Activated CD4-positive, alpha-beta T cell treated with anti-CD3 and anti-CD28 coated beads for 24 hours (primary cell): Measurements from ENCODE around the gene UTS2B.
"Not testable (repeated sequence)": the region's sequence is repeated elsewhere in the genome, so short reads cannot be mapped to it uniquely, and the experiment has no call there.

Source experiments
- DNase-seq, 2 donors: peaks; one replicate each; pipeline ENCODE4 v3.0.0-alpha.2; 2020; ENCODE audit warnings: low read depth in 2 of 2

Gene UTS2B

DNA sequence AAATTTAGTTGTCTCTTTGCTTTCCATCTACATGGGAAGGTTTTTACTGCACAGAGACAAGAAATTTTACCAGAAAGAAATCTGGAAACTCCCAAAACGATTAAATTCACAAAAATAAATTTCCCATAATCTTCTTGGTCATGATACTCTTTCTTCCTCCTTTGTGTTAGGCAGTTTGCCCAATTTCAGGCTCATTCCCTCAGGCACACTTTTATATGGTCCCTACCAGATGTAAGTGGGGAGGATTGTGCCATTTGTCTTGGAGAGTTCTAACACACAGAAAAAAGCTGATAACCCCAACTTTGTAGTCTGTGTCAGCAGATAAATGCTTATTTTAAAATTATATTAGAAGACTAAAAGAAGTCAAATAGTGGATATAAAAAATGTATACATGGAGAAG lies 50.2 kb downstream of the UTS2B start:
- DNase-seq, result no peak

DNA sequence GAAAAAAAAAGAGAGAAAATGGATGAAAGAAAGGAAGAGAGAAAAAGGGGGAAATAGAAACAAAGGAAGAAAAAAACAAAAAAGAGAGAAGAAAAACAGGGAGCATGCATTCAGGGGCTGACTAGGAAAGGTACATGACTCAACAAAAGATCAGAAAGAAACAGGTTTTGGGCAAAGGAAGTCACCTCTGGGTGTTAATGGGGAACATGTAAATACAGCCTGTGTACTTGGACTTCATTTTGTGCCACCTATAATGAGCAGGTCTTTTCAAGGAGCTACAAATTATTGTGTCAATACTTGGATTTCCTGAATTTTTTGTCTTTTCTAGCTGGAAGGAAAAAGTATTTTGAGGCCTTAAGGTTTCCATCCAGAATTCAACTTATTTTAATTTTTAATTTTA lies 54.6 kb downstream of the UTS2B start:
- DNase-seq, result no peak

DNA sequence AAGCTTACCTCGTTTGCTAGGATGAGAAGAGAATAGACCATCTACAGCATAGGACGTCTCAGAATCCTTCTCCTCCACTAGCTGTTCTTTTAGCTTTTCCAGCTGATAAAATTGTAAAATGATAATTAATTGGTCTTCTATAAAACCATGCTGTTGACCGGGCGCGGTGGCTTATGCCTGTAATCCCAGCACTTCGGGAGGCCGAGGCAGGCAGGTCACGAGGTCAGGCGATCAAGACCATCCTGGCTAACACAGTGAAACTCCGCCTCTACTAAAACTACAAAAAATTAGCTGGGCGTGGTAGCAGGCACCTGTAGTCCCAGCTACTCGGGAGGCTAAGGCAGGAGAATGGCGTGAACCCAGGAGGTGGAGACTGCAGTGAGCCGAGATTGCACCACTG lies 55.1 kb downstream of the UTS2B start:
- DNase-seq, result not testable (repeated sequence)

- DNase-seq, result no peak
Observed at GRCh38 chr3:191269289-191270085, 60.8 kb downstream of the UTS2B start.

GRCh38 chr3:191268737-191269136 lies 61.6 kb downstream of the UTS2B start:
- no peak for DNase-seq

DNA sequence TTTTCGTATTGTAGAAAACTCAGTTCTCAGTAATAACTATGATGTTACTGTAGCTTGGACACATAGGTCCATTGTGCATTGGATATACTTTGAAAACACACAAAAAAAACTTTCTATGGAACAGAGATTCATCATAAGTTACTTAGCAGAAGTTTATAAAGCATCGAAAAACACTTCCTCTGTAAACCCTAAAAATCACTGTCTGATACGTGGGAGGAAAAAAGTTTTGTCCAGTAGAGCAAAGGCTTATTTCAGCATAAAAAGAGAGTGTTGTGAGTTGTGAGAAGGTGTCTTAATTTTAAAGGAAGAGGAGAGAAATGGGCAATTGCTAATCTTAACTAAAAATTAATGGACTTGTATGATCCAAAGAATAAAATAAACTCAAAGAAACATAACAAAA lies 66.5 kb downstream of the UTS2B start:
- DNase-seq, result no peak

- no peak for DNase-seq
Observed at GRCh38 chr3:191263365-191263764, 67.0 kb downstream of the UTS2B start.

- DNase-seq, result no peak
Observed at GRCh38 chr3:191262650-191263049, 67.7 kb downstream of the UTS2B start.

DNA sequence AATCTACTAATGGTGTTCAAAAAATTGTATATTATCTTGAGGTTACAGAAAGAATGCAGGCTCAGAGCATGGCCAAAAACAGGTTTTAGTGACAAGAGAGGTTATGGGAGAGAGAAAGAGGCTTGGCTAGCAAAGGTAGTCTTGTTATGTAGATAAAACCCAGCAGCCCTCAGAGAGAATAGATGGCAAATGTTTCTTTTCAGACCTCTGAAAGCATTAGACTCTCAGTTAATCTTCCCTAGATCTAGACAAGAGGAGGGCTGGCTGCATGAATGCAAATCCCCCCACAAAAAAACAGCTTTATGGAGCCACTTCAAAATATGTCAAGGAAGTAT lies 69.1 kb downstream of the UTS2B start:
- no peak for DNase-seq

DNA sequence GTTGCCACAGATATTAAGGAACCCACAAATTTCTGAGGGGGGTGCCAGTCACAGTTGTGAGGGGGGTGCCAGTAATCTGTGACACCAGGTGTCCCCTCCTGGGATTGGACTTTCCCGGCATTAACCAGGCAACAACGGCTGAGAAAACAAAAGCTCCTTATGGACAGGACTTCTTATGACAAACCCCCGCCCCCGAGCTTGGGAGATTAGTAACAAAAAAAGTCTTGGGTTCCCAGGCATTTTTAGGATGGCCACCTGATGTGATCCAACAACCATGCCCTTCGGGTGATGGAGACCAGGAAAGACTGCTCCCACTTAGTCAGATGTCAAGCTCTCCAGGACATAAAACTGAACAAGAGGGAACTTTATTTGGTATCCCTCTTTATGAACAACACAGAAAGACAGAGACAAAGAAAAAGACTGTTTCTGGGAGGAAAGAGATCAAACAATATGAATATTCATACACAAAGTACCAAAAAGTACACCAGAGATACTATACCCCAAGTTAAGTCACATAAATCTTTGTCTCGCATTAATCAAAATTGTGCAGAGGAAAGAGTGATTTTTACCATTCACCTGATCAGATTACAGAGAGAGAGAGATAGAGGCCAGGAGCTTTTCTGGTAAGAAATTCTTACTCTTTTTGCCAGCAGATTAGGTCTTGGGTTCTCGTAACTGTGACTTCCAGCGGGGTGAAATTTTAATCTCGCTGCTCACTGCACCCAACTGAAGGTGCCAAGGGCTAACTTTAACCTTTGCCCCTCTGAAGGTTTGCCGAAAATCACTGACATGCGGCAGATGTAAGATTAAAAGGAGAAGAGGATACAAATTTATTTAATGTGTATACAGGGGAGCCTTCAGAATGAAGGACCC lies 69.7 kb downstream of the UTS2B start:
- no peak for DNase-seq

DNA sequence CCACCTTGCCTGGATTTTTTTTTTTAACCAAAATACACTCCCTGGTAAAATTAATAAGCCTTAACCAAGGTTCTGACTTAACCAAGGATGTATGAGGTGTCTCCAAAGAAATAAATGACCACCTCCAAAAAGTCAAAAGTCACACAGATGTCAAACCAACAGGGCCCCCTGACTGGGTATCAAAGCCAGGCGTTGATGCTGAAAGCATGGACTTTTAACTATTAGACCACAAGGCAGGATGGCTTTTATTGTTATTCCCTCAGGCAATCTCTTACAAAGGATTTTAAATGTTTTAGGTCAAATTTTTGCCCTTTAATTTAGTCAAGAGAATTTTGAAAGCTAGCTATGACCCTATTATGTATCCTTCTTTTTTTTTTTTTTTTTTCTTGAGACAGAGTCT lies 70.8 kb downstream of the UTS2B start:
- no peak for DNase-seq

- no peak for DNase-seq
Observed at GRCh38 chr3:191257286-191257685, 73.0 kb downstream of the UTS2B start.

GRCh38 chr3:191256405-191256804 lies 73.9 kb downstream of the UTS2B start:
- no peak for DNase-seq

- no peak for DNase-seq
Observed at GRCh38 chr3:191255156-191255555, 75.2 kb downstream of the UTS2B start.

DNA sequence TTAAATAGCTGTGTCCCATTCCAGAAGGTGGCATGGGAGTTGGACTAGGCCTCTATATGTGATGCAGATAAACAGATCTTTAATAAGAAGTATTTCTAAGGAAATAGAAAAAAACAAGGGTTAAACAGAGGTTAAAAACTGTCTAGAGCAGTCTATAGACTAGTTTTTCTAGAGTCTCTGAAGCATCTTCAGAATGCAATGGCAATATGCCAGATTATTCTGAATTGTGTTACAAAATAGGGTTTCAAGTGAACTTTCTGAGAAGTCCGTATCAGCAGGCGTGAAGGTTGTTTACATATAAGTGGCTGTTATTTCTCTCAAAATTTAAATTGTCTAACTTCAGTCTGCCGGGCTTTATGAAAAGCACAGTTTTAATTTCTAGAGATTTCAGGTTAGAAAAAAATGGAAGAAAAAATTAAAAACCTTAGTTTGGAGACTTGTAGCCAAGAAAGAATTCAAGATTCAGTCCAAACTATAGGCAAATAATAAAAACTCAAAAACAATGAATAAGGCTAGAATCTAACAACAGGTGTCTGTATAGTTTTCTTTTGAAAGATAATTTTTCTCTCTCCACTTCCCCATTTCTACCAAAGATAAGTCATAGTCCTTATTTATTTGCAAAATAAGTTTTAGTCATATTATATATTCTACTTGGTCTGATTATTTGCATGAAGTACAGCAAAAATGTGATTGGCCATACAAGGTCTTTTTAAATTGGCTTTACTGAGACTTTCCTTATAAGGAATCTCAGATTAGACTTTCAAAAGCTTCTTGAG lies 76.0 kb downstream of the UTS2B start:
- no peak for DNase-seq

GRCh38 chr3:191253089-191253799 lies 77.1 kb downstream of the UTS2B start:
- DNase-seq, result no peak

- no peak for DNase-seq
Observed at GRCh38 chr3:191246630-191247029, 83.7 kb downstream of the UTS2B start.

DNA sequence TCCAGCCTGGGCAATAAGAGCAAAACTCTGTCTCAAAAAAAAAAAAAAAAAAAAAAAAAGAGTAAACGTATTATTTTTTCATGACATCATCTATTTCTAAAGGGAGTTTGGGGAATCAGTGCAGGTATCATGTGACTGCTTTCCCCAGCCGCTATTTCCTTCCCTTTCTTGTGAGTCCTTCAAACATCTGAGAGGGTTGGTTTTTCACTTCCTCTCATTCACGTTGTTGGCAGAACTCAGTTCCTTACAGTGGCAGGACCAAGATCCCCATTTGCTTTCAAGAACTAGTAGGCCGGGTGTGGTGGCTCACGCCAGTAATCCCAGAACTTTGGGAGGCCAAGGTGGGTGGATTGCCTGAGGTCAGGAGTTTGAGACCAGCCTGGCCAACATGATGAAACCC lies 84.3 kb downstream of the UTS2B start:
- not testable (repeated sequence) for DNase-seq

GRCh38 chr3:191244242-191244867 lies 86.0 kb downstream of the UTS2B start:
- no peak for DNase-seq

DNA sequence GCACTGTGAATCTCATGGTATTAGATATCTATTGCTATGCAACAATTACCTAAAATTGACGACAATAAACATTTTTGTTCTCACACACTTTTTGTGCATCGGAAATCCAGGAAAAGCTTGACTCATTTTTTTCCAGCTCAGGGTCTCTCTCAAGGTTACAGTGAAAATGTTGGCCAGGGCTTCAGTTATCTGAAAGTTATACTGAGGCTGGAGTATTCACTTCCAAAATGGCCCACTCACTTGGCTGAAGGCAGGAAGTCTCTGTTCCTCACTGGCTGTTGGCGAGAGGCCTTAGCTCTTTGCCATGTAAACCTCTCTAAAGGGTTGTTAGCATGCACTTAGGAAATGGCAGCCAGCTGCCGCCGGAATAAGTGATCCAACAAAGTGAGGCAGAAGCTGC lies 89.8 kb downstream of the UTS2B start:
- DNase-seq, result no peak

- no peak for DNase-seq
Observed at GRCh38 chr3:191239407-191240031, 90.8 kb downstream of the UTS2B start.
